Stimulated activated naive CD4-positive, alpha-beta T cell (primary cell): ENCODE data around the gene ZFP57.
A peak's percentile ranks its signal among the peaks of the same experiment; 100 is the strongest.

Experiments
- DNase-seq, 6 experiments: peaks; one replicate each; lab custom pipeline; 2025; lab: John Stamatoyannopoulos, UW

Gene ZFP57

GRCh38 chr6:29680904-29681303 is at the start of gene ZFP57:
Gene ZFP57 (minus strand): TSS chr6:29681152. CDS start chr6:29677003, 4,149 bp downstream.
- no peak for DNase-seq

- DNase-seq = no peak
Observed at GRCh38 chr6:29730575-29731126, 49.7 kb upstream of the ZFP57 start.

- no peak for DNase-seq
Observed at GRCh38 chr6:29729774-29730328, 48.9 kb upstream of the ZFP57 start.

- DNase-seq = no peak
Observed at GRCh38 chr6:29728875-29729270, 47.9 kb upstream of the ZFP57 start.

- no peak for DNase-seq
Observed at GRCh38 chr6:29728173-29728874, 47.4 kb upstream of the ZFP57 start.

- DNase-seq = no peak
Observed at GRCh38 chr6:29727637-29728036, 46.7 kb upstream of the ZFP57 start.

GRCh38 chr6:29726571-29727194 is 45.7 kb upstream of the ZFP57 start:
- peak in 1 of 6 experiments; percentile 8 for DNase-seq

GRCh38 chr6:29726001-29726400 is 45.0 kb upstream of the ZFP57 start:
- no peak for DNase-seq

GRCh38 chr6:29724937-29725869 is 44.3 kb upstream of the ZFP57 start:
- DNase-seq = no peak

GRCh38 chr6:29723666-29724588 is 43.0 kb upstream of the ZFP57 start:
- DNase-seq = peak; percentile 43 to 81 (median 70)

GRCh38 chr6:29723262-29723665 is 42.3 kb upstream of the ZFP57 start, which contains the start of gene HLA-F:
Gene HLA-F (plus strand): TSS chr6:29723434. CDS start chr6:29723464, 30 bp downstream.
- peak; percentile 63 to 90 (median 81) for DNase-seq

- DNase-seq = peak in 5 of 6 experiments; percentile 11 to 43 (median 32)
Observed at GRCh38 chr6:29720863-29721262, 39.9 kb upstream of the ZFP57 start.

- DNase-seq = no peak
Observed at GRCh38 chr6:29710281-29710941, 29.5 kb upstream of the ZFP57 start.

GRCh38 chr6:29709188-29709587 is 28.2 kb upstream of the ZFP57 start:
- DNase-seq = no peak

- DNase-seq = peak; percentile 60 to 96 (median 81)
Observed at GRCh38 chr6:29708432-29709179, 27.7 kb upstream of the ZFP57 start.

- peak in 2 of 6 experiments; percentile 44 to 49 for DNase-seq
Observed at GRCh38 chr6:29705389-29706231, 24.7 kb upstream of the ZFP57 start.

- DNase-seq = peak; percentile 23 to 67 (median 36)
Observed at GRCh38 chr6:29702519-29703103, 21.7 kb upstream of the ZFP57 start.
